K562 (cell line): ENCODE data around the gene PHOX2A. TPM values are rescaled to one million over a fixed set of nuclear protein-coding genes. Genes with fewer than 3 reads are reported as not detected.

Experiments used
- ATF7 ChIP-seq: fragments of 450-650 bp; IDR thresholded peaks from 2 replicates; pipeline ENCODE4 v1.7.1; 2014; ENCODE audit warnings: mild to moderate bottlenecking, moderate library complexity
- CREB1 ChIP-seq, 2 experiments: sonication (generic) in 1 of 2; formaldehyde crosslinking in 1 of 2; IDR thresholded peaks; 2 replicates each; pipeline versions ENCODE4 v1.6.1 to v1.8.0; 2012 to 2022; ENCODE audit warnings: inconsistent platforms in 1 of 2, mild to moderate bottlenecking in 1 of 2, missing genetic modification reagents in 1 of 2, moderate library complexity in 1 of 2
- CTCF ChIP-seq, 3 experiments: IDR thresholded peaks in 2 of 3; conservative IDR thresholded peaks in 1 of 3; 2 replicates each; pipeline ENCODE4 v1.5.1; 2011 to 2012; ENCODE audit warnings: low read length in 3 of 3, mild to moderate bottlenecking in 3 of 3, control low read depth in 2 of 3, improper control_type of control experiment in 1 of 3, inconsistent platforms in 1 of 3, low read depth in 1 of 3, mixed read lengths in 1 of 3, moderate library complexity in 1 of 3; ENCODE audit not compliant: insufficient read depth in 2 of 3
- EP400 ChIP-seq: fragments of 450-650 bp; IDR thresholded peaks from 2 replicates; pipeline ENCODE4 v1.6.1; 2017; ENCODE audit warnings: antibody characterized with exemption, mild to moderate bottlenecking, moderate library complexity
- HBP1 ChIP-seq: fragments of 450-650 bp; formaldehyde crosslinking; IDR thresholded peaks from 2 replicates; pipeline ENCODE4 v1.4.0; 2022; ENCODE audit warnings: missing genetic modification characterization
- HDAC3 ChIP-seq: fragments of 450-650 bp; IDR thresholded peaks from 2 replicates; pipeline ENCODE4 v1.6.1; 2018; ENCODE audit warnings: borderline replicate concordance, mild to moderate bottlenecking, moderate library complexity; ENCODE audit not compliant: partially characterized antibody
- KDM5B ChIP-seq: fragments of 200-600 bp; sonication (generic); IDR thresholded peaks from 2 replicates; pipeline ENCODE4 v1.6.1; 2012; ENCODE audit warnings: low read depth, mild to moderate bottlenecking, moderate library complexity, low read length, control low read depth, inconsistent platforms; ENCODE audit not compliant: insufficient replicate concordance
- LARP7 ChIP-seq: fragments of 450-650 bp; IDR thresholded peaks from 2 replicates; pipeline ENCODE4 v1.6.1; 2016
- MAZ ChIP-seq, 2 experiments: fragments of 450-650 bp in 1 of 2; sonication (generic) in 1 of 2; formaldehyde crosslinking; IDR thresholded peaks in 1 of 2; conservative IDR thresholded peaks in 1 of 2; 2 replicates each; pipeline versions ENCODE4 v1.4.0 to v1.5.0; 2020; ENCODE audit warnings: mild to moderate bottlenecking in 1 of 2, missing genetic modification reagents in 1 of 2
- MEF2D ChIP-seq: conservative IDR thresholded peaks from 2 replicates; pipeline ENCODE4 v1.6.1; 2016; ENCODE audit warnings: low read depth, missing genetic modification characterization, missing compliant biosample characterization
- NFRKB ChIP-seq: fragments of 450-650 bp; IDR thresholded peaks from 2 replicates; pipeline ENCODE4 v1.6.1; 2016; ENCODE audit warnings: low read depth
- PBX2 ChIP-seq, 2 experiments: IDR thresholded peaks in 1 of 2; conservative IDR thresholded peaks in 1 of 2; 2 replicates each; pipeline ENCODE4 v1.6.1; 2016; ENCODE audit warnings: low read depth in 2 of 2, mild to moderate bottlenecking in 1 of 2, missing compliant biosample characterization in 1 of 2, missing genetic modification characterization in 1 of 2, moderate library complexity in 1 of 2
- TAF1 ChIP-seq: IDR thresholded peaks from 2 replicates; pipeline ENCODE4 v1.6.1; 2011; ENCODE audit warnings: mild to moderate bottlenecking, low read length, moderate library complexity; ENCODE audit not compliant: insufficient read depth, control insufficient read depth, severe bottlenecking; ENCODE audit errors: extremely low read depth
- XRCC5 ChIP-seq: fragments of 200-400 bp; formaldehyde crosslinking; IDR thresholded peaks from 2 replicates; pipeline ENCODE4 v1.6.1; 2017; ENCODE audit warnings: low read depth, mild to moderate bottlenecking, low read length
- YY1 ChIP-seq, 3 experiments: IDR thresholded peaks; 2 replicates each; pipeline ENCODE4 v1.6.1; 2011; ENCODE audit warnings: low read length in 2 of 3, mild to moderate bottlenecking in 2 of 3, moderate library complexity in 2 of 3, borderline replicate concordance in 1 of 3, control low read depth in 1 of 3, low read depth in 1 of 3; ENCODE audit not compliant: insufficient read depth in 3 of 3, insufficient replicate concordance in 2 of 3, control insufficient read depth in 1 of 3, insufficient read length in 1 of 3; ENCODE audit errors: extremely low read depth in 1 of 3
- ZNF217 ChIP-seq: sonication (generic); formaldehyde crosslinking; IDR thresholded peaks from 2 replicates; pipeline ENCODE4 v1.8.0; 2022; ENCODE audit warnings: mild to moderate bottlenecking, missing genetic modification reagents
- ZNF224 ChIP-seq: sonication (generic); formaldehyde crosslinking; IDR thresholded peaks from 2 replicates; pipeline ENCODE4 v1.8.0; 2022; ENCODE audit warnings: mild to moderate bottlenecking, missing genetic modification reagents
- ZNF699 ChIP-seq: fragments of 250-450 bp; sonication (Bioruptor Pico); IDR thresholded peaks from 2 replicates; pipeline ENCODE4 v1.8.0; 2021; ENCODE audit warnings: mild to moderate bottlenecking, moderate library complexity; ENCODE audit not compliant: insufficient replicate concordance
- ZNF778 ChIP-seq: fragments of 450-650 bp; formaldehyde crosslinking; IDR thresholded peaks from 2 replicates; pipeline ENCODE4 v1.4.0; 2020; ENCODE audit warnings: mild to moderate bottlenecking, moderate library complexity
- polyA plus RNA-seq, 8 experiments: library from polyadenylated mRNA; depleted of rRNA in 4 of 8; stranded (reverse) in 5 of 8; unstranded in 3 of 8; fragments of >200 nt; fragmentation: Nextera tagmentation in 2 of 8; fragmentation: Illumina TruSeq in 1 of 8; extraction: Ambion mirVana in 2 of 8; extraction: Trizol in 1 of 8; gene quantifications; 2 replicates each; pipeline versions ENCODE4 v1.2.1 to v1.2.3, GENCODE V29; 2011 to 2014; ENCODE audit warnings: inconsistent platforms in 1 of 8, missing spikeins in 1 of 8
- total RNA-seq, 7 experiments: library from RNA; depleted of rRNA in 6 of 7; stranded (reverse); fragments of >200 nt in 6 of 7; fragmentation: Illumina TruSeq in 2 of 7; extraction: Trizol in 2 of 7; gene quantifications; 2 replicates each; pipeline versions ENCODE4 v1.2.1 to v1.2.3, GENCODE V29; 2011 to 2021; ENCODE audit warnings: low replicate concordance in 1 of 7

Gene PHOX2A
- total and polyA plus RNA-seq, 9 of the 15 experiments (the other 6 are each of a cell fraction or from before 2014, with no cell fraction given), result not detected

- TF ChIP-seq HBP1 (no peak), ZNF217 (CRISPR knock-in tag) (no peak), NFRKB (0 out of 2 replicates have a peak, but pooled peaks have one; percentile 0), PBX2 (CRISPR knock-in tag; IDR thresholded peaks at IDR 0.05; ENCODE audit: low read depth) (no peak), PBX2 (tag; conservative IDR thresholded peaks at IDR 0.05; ENCODE audit: low read depth) (peak; percentile 38; the same call in 1 of the 2 replicates), HDAC3 (no peak), ZNF699 (CRISPR knock-in tag) (no peak), EP400 (peak; percentile 40), CTCF (IDR thresholded peaks at IDR 0.05 in 2 of 3, conservative IDR thresholded peaks at IDR 0.05 in 1 of 3; ENCODE audit: insufficient read depth in 2 of 3, low read depth in 1 of 3, low read length in 3 of 3) (peak in 2 of 3 experiments; percentile 30 to 38; a peak in 2 of 6 replicates), CREB1 (IDR thresholded peaks at IDR 0.05) (peak; percentile 29), CREB1 (CRISPR knock-in tag; IDR thresholded peaks at IDR 0.05) (no peak; the same call in 1 of the 2 replicates), ZNF224 (CRISPR knock-in tag) (no peak), MAZ (CRISPR knock-in tag; conservative IDR thresholded peaks at IDR 0.05 in 1 of 2, IDR thresholded peaks at IDR 0.05 in 1 of 2) (peak; percentile 79 to 93; a peak in 3 of 4 replicates), KDM5B (peak; percentile 60), XRCC5 (no peak), MEF2D (tag) (no peak; the same call in 1 of the 2 replicates), TAF1 (peak; percentile 22), ATF7 (peak; percentile 58), YY1 (IDR thresholded peaks at IDR 0.05; ENCODE audit: borderline replicate concordance in 1 of 3, control insufficient read depth in 1 of 3, extremely low read depth in 1 of 3, insufficient read depth in 3 of 3, insufficient read length in 1 of 3, insufficient replicate concordance in 2 of 3, low read depth in 1 of 3, low read length in 2 of 3) (peak in 1 of 3 experiments; percentile 54), ZNF778 (CRISPR knock-in tag) (no peak), LARP7 (no peak)
These were observed 20.9 kb downstream of the PHOX2A start (continued) for GRCh38 chr11:72222907-72223614.
